ENCODE data around the gene DNALI1. TPM values are rescaled to one million over a fixed set of nuclear protein-coding genes. Genes with fewer than 3 reads are reported as not detected.

DNALI1 gene
- total and polyA plus RNA-seq, 2 of the 8 experiments (the other 6 are each of a cell fraction or from before 2014, with no cell fraction given): 8.9 to 11.3 TPM

DNA sequence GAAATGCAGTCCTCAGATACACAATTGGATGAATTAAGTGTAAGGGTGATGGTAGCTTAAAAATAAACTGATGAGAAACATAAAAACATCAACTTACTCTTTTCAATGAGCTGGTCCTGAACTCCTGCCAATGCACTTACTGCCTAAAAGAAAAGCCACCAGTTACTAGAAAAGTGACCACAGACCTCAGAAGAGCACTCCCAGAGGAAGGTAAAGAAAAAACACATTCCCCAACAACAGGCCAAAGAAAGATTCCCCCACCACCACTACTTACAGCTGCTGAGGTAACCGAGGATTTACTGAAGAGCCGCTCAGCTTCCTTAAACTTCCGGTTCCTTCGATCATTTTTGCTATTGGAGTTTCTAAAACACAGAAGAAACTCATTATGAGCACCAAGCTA lies 47.6 kb upstream of the DNALI1 start:
- CTCF ChIA-PET (ENCODE audit: partially characterized antibody): interaction anchor here (0.6 to 2.1 kb wide), 16 partner anchors 9 to 1035 kb away, joined by 3 to 15 read pairs (median 4); no protein-coding TSS in a partner anchor
- Histone ChIP-seq H3K18ac (ENCODE audit: extremely low read depth, low read length) (no peak overlapping the region), H3K4me1 (replicated peaks in 1 of 4; ENCODE audit: control insufficient read depth in 3 of 4, insufficient read depth in 4 of 4, low read length in 3 of 4) (peaks cover 0 to 6% (median 3%) of the 10 kb centered on the region in 4 experiments; a peak in 4 of 7 replicates), H3K23ac (ENCODE audit: insufficient read length) (no peak overlapping the region), H3K79me1 (ENCODE audit: low read depth, low read length) (peaks cover 4% of the 10 kb centered on the region), H3K9ac (replicated peaks in 1 of 4; ENCODE audit: extremely low read depth in 1 of 4, low read depth in 3 of 4, low read length in 3 of 4) (no peak overlapping the region), H2BK15ac (ENCODE audit: low read length) (no peak overlapping the region), H3K79me2 (ENCODE audit: control insufficient read depth in 1 of 2, insufficient read depth in 2 of 2, low read length in 2 of 2) (peaks cover 3 to 15% of the 10 kb centered on the region in 2 experiments; a peak in 2 of 4 replicates), H4K5ac (ENCODE audit: insufficient read length, low read depth, low read length) (no peak overlapping the region), H3K14ac (ENCODE audit: insufficient read length) (no peak overlapping the region), H3K4ac (replicated peaks; ENCODE audit: insufficient read length, low read depth, low read length) (no peak overlapping the region), H3K56ac (replicated peaks; ENCODE audit: insufficient read length, low read depth, low read length) (no peak overlapping the region), H4K20me1 (replicated peaks in 1 of 2; ENCODE audit: control insufficient read depth in 1 of 2, insufficient read depth in 2 of 2, low read length in 2 of 2) (peaks cover 3 to 7% of the 10 kb centered on the region in 2 experiments), H2BK5ac (ENCODE audit: low read depth, low read length) (no peak overlapping the region), H3K4me3 (ENCODE audit: extremely low read depth in 1 of 4, insufficient read depth in 2 of 4, low read depth in 3 of 4, low read length in 4 of 4) (no peak overlapping the region), H3K9me3 (ENCODE audit: insufficient read depth in 2 of 2, low read depth in 1 of 2, low read length in 1 of 2) (no peaks in the 10 kb centered on the region), H2AFZ (ENCODE audit: low read length) (no peak overlapping the region), H3K23me2 (ENCODE audit: low read depth, low read length) (peaks cover 6% of the 10 kb centered on the region; the same call in 1 of the 2 replicates), H4K91ac (replicated peaks; ENCODE audit: insufficient read length, low read length) (no peak overlapping the region), H3K4me2 (ENCODE audit: insufficient read depth in 1 of 2, low read depth in 2 of 2, low read length in 2 of 2) (no peak overlapping the region), H2BK120ac (replicated peaks; ENCODE audit: low read depth, low read length) (no peak overlapping the region), H3K36me3 (ENCODE audit: control insufficient read depth in 2 of 4, insufficient read depth in 4 of 4, low read length in 3 of 4) (peaks cover 0 to 27% (median 9%) of the 10 kb centered on the region in 4 experiments; a peak in 6 of 8 replicates), H4K8ac (ENCODE audit: extremely low read depth, insufficient read depth, low read length) (no peak overlapping the region), H2BK12ac (ENCODE audit: low read depth, low read length) (no peak overlapping the region), H3K27me3 (replicated peaks in 1 of 4; ENCODE audit: control insufficient read depth in 3 of 4, extremely low read depth in 1 of 4, insufficient read depth in 3 of 4, low read length in 3 of 4) (no peaks in the 10 kb centered on the region), H3K27ac (ENCODE audit: low read depth, low read length) (no peak overlapping the region), H2AK5ac (ENCODE audit: low read depth, low read length) (no peak overlapping the region), H2BK20ac (ENCODE audit: low read length) (no peak overlapping the region)
- 95% methylated on average over 4 of the region's 4 CpGs; no CpG with 5 or more reads in 1 of the 2 experiments for WGBS, 2 experiments (ENCODE audit: extremely low coverage in 1 of 2, insufficient coverage in 1 of 2, insufficient read length in 1 of 2, insufficient replicate concordance in 2 of 2, low coverage in 1 of 2, low lambda C conversion rate in 2 of 2, missing lambda C conversion rate in 1 of 2)
- FAIRE-seq (no peak), DNase-seq (ENCODE audit: low read depth in 1 of 2, low spot score in 2 of 2) (no peak)
- POLR2A ChIA-PET (ENCODE audit: partially characterized antibody): interaction anchor here (1.0 to 2.1 kb wide), 4 partner anchors 9 to 34 kb away, joined by 3 to 9 read pairs (median 3); partner anchors contain the start of gene ZC3H12A
- no peak for TF ChIP-seq POU5F1 (IDR thresholded peaks at IDR 0.05; ENCODE audit: low read depth, low read length)
- TF ChIP-seq RAD21 (IDR thresholded peaks at IDR 0.05 in 1 of 2, conservative IDR thresholded peaks at IDR 0.05 in 1 of 2; ENCODE audit: low read depth in 2 of 2, low read length in 2 of 2): 0 out of 4 replicates have a peak, but pooled peaks of 1 of the 2 experiments have one; percentile 11
- no peak for TF ChIP-seq SIX5 (IDR thresholded peaks at IDR 0.05; ENCODE audit: low read depth, low read length)
- TF ChIP-seq GABPA (IDR thresholded peaks at IDR 0.05; ENCODE audit: borderline replicate concordance, insufficient read depth, low read length): no peak
- no peak for TF ChIP-seq BCL11A (IDR thresholded peaks at IDR 0.05; ENCODE audit: low read depth in 2 of 2, low read length in 2 of 2)
- TF ChIP-seq SIN3A (conservative IDR thresholded peaks at IDR 0.05 in 1 of 2, IDR thresholded peaks at IDR 0.05 in 1 of 2; ENCODE audit: low read depth in 1 of 2, low read length in 2 of 2): no peak
- TF ChIP-seq, protein P1, sequence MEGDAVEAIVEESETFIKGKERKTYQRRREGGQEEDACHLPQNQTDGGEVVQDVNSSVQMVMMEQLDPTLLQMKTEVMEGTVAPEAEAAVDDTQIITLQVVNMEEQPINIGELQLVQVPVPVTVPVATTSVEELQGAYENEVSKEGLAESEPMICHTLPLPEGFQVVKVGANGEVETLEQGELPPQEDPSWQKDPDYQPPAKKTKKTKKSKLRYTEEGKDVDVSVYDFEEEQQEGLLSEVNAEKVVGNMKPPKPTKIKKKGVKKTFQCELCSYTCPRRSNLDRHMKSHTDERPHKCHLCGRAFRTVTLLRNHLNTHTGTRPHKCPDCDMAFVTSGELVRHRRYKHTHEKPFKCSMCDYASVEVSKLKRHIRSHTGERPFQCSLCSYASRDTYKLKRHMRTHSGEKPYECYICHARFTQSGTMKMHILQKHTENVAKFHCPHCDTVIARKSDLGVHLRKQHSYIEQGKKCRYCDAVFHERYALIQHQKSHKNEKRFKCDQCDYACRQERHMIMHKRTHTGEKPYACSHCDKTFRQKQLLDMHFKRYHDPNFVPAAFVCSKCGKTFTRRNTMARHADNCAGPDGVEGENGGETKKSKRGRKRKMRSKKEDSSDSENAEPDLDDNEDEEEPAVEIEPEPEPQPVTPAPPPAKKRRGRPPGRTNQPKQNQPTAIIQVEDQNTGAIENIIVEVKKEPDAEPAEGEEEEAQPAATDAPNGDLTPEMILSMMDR (IDR thresholded peaks at IDR 0.05; ENCODE audit: control extremely low read depth in 1 of 3, insufficient read depth in 1 of 3, low read depth in 1 of 3, low read length in 3 of 3): peak in 2 of 3 experiments; percentile 17 to 33; a peak in 2 of 4 replicates
- no peak for TF ChIP-seq KDM1A (IDR thresholded peaks at IDR 0.05; ENCODE audit: borderline replicate concordance, low read length)
- TF ChIP-seq CBX5 (IDR thresholded peaks at IDR 0.05; ENCODE audit: low read depth, low read length): no peak
- no peak for TF ChIP-seq KDM4A (IDR thresholded peaks at IDR 0.05; ENCODE audit: low read depth, low read length, severe bottlenecking)
